Heart right ventricle (tissue), 16 donors: ENCODE results near the gene CLEC19A. TPM values are rescaled to one million over a fixed set of nuclear protein-coding genes. Genes with fewer than 3 reads are reported as not detected.

Source experiments
- ATAC-seq, 8 donors: fragments of 200-7000 bp; cut with Tn5 transposase; one replicate each; pipeline ENCODE4 v1.9.1; 2020; ENCODE audit warnings: mild to moderate bottlenecking in 8 of 8, moderate library complexity in 8 of 8, moderate number of reproducible peaks in 1 of 8
- DNase-seq, 2 donors: peaks; one replicate each; pipeline ENCODE4 v3.0.0-alpha.2; 2020
- H3K27ac ChIP-seq, 10 donors: fragments of 200-600 bp; sonication (generic) in 2 of 10; one replicate each; pipeline versions ENCODE4 v1.5.0 to v1.8.0; 2020 to 2022; ENCODE audit warnings: mild to moderate bottlenecking in 3 of 10
- H3K27me3 ChIP-seq, 7 donors: fragments of 200-600 bp; one replicate each; pipeline ENCODE4 v1.8.0; 2021 to 2022; ENCODE audit warnings: mild to moderate bottlenecking in 2 of 7
- H3K36me3 ChIP-seq, 9 donors: fragments of 200-600 bp; sonication (generic) in 1 of 9; one replicate each; pipeline versions ENCODE4 v1.5.0 to v1.8.0; 2020 to 2022; ENCODE audit warnings: mild to moderate bottlenecking in 2 of 9
- H3K4me1 ChIP-seq, 9 donors: fragments of 200-600 bp; sonication (generic) in 1 of 9; one replicate each; pipeline versions ENCODE4 v1.5.0 to v1.8.0; 2020 to 2022; ENCODE audit warnings: mild to moderate bottlenecking in 4 of 9
- H3K4me3 ChIP-seq, 10 donors: fragments of 200-600 bp; sonication (generic) in 2 of 10; one replicate each; pipeline versions ENCODE4 v1.5.0 to v1.8.0; 2020 to 2022; ENCODE audit warnings: mild to moderate bottlenecking in 7 of 10, moderate library complexity in 2 of 10
- H3K9me3 ChIP-seq, 11 donors: fragments of 200-600 bp in 10 of 11; sonication (generic) in 2 of 11; one replicate each; pipeline versions ENCODE4 v1.5.0 to v1.8.0; 2013 to 2022; ENCODE audit warnings: mild to moderate bottlenecking in 2 of 11, control low read depth in 1 of 11, moderate library complexity in 1 of 11
- CTCF ChIP-seq, 9 donors: fragments of 200-600 bp; sonication (generic) in 2 of 9; IDR thresholded peaks; one replicate each; pipeline versions ENCODE4 v1.5.0 to v1.8.0; 2021 to 2022; ENCODE audit warnings: antibody characterized with exemption in 9 of 9, mild to moderate bottlenecking in 5 of 9, moderate library complexity in 1 of 9
- WGBS, 2 donors: extraction: QIAGEN DNeasy Blood & Tissue Kit; methylation state at CpG; one replicate each; pipeline ENCODE4 v1.1.7; 2013; ENCODE audit warnings: inconsistent platforms in 1 of 2; 5-methylcytosine and 5-hydroxymethylcytosine counted together
- intact Hi-C, 10 donors: fragments of 100-400 bp; cut with DNase I; formaldehyde crosslinking; loops; one replicate each; pipeline versions ENCODE4 v1.11.1 to v1.14.2; 2022
- polyA plus RNA-seq, 2 donors: library from polyadenylated mRNA; stranded (reverse); fragments of 200-250 nt; gene quantifications; one replicate each; pipeline ENCODE4 v1.2.3, GENCODE V29; 2013
- total RNA-seq, 10 donors: library from RNA; stranded (reverse); fragmentation: NEBNext Ultra II Directional in 3 of 10; extraction: Animal tissue kit (Norgen Biotek cat#: 25700) in 3 of 10; gene quantifications; one replicate each; pipeline versions ENCODE4 v1.2.1 to v1.2.4, GENCODE V29; 2021 to 2023
- donor health status: Arrhythmogenic right ventricular cardiomyopathy.
- donor health status: ischemic (EF 13 %, LVEDD 7.1; RV severe dilation, severe dysfunction).
- donor health status: healthy with polysubstance abuse.
- donor health status: DM: no; HTN: yes; CAD: no.
- donor health status: DM: no; HTN: no; CAD: no.
- donor health status: ischemic (EF 25% LVEDD 6.9; RV normal size, moderate dysfunction).
- donor health status: ischemic (EF 25% LVEDD 5.7; RV mildly dilated, moderate dysfunction).
- donor health status: healthy.
- donor health status: DM: yes; HTN: yes; CAD: no.
- donor health status: Ischemic cardiomyopathy.
- donor health status: ischemic (EF 35%, LVEDD 5.7; RV mildly dilated, moderate dysfunction).
- donor health status: nonischemic (EF 11% LVEDD 7.7; RV severe dilation, severe dysfunction).
- donor health status: DM: yes; HTN: yes; CAD: no.
- donor health status: PGD.
- donor health status: ischemic (EF 29% LVEDD 5.4; RV normal size, mild dysfunction).
- donor health status: nonischemic (EF 23%, LVEDD 6.1; RV moderate dilation, normal function).

The CLEC19A gene
- total and polyA plus RNA-seq, 12 donors, result not detected

DNA sequence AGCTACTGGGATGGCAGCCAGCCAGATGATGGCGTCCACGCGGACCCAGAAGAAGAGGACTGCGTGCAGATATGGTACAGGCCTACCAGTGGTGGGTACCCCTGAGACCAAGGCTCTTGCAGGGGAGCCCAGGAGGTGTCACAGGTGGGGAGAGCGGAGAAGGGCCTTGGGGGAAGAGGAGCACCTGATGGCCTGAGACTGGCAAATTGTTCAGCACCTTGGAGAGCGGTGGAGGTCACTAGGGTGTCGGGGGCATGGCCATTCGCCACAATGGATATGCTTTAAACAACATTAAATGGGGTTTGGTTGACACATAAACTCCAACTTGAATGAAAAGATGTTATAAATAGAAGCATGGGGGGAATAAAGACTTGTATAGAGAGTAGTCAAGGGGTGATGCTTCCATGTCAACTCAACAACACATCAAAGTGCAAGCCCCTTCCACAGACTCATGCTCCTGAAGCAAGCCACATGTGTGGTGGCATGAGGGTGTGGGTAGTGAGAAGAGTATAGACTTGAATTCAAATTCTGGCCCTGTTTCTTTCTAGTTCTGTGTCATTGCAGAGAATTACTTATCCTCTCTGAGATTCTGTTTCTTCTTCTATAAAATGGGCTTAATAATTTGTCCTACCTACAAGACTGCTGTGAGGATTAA, 22.2 kb downstream of the CLEC19A start:
- no peaks in the 10 kb centered on the region for H3K36me3 ChIP-seq
- H3K9me3 ChIP-seq, result no peaks in the 10 kb centered on the region
- ATAC-seq (no peak), DNase-seq (no peak)
- TF ChIP-seq CTCF (IDR thresholded peaks at IDR 0.05), result no peak
- H3K27me3 ChIP-seq, result peaks cover 0 to 24% (median 0%) of the 10 kb centered on the region in 7 donors
- H3K4me3 ChIP-seq, result no peak overlapping the region
- H3K27ac ChIP-seq, result no peak overlapping the region
- H3K4me1 ChIP-seq, result no peaks in the 10 kb centered on the region
- intact Hi-C loops, result no loop called here
- WGBS, 2 donors, result 58 to 65% methylated on average over 8 of the region's 8 CpGs

DNA sequence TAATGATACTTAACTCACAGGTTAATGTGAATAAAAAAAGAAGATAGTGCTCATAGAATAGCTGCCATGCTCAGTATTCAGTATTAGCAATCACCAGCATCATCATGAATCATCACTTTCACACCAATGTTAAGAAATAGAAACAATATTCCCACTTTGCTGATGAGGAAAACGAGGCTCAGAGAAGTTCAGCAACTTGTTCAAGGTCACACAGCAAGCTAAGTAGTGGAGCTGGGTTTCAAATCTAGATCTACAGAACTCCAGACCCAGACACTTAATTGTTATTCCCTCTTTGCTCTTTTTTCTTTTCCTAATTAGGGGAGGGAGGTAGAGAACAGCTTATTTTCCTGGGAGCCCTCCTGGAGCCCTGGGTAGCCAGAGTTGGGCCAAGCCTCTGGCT, 22.9 kb downstream of the CLEC19A start:
- intact Hi-C loops, result no loop called here
- no peaks in the 10 kb centered on the region for H3K9me3 ChIP-seq
- H3K27ac ChIP-seq, result no peak overlapping the region
- H3K4me3 ChIP-seq, result no peak overlapping the region
- WGBS, 2 donors, result 44 to 62% methylated on average over 1 of the region's 1 CpG
- no peaks in the 10 kb centered on the region for H3K4me1 ChIP-seq
- H3K36me3 ChIP-seq, result no peaks in the 10 kb centered on the region
- DNase-seq, result no peak
- TF ChIP-seq CTCF (IDR thresholded peaks at IDR 0.05), result no peak
- no peak for ATAC-seq
- peaks cover 0 to 24% (median 0%) of the 10 kb centered on the region in 7 donors for H3K27me3 ChIP-seq

DNA sequence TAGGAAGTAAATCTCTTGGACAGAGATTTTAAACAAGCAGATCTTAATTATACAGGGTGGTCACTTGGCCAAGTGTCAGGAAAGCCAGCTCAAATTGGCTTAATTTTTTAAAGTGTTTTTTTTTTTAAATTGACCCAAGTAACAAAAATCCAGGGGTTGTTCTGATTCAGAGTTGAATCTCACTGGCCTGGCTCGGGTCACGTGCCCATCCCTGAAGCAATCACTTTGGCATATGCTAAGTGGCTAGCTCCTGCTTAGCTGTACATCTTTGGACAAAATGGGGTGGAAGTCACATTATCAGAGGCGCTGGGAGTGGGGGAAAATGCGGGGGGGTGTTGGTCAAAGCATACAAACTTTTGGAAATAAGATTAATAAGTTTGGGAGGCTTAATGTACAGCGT, 23.6 kb downstream of the CLEC19A start:
- no peak overlapping the region for H3K27ac ChIP-seq
- no peak for TF ChIP-seq CTCF (IDR thresholded peaks at IDR 0.05)
- no peak overlapping the region for H3K4me3 ChIP-seq
- ATAC-seq (no peak), DNase-seq (no peak)
- H3K27me3 ChIP-seq, result peaks cover 0 to 24% (median 0%) of the 10 kb centered on the region in 7 donors
- no peaks in the 10 kb centered on the region for H3K4me1 ChIP-seq
- H3K9me3 ChIP-seq, result no peaks in the 10 kb centered on the region
- no peaks in the 10 kb centered on the region for H3K36me3 ChIP-seq
- 75 to 81% methylated on average over 5 of the region's 5 CpGs for WGBS, 2 donors
- intact Hi-C loops, result no loop called here

DNA sequence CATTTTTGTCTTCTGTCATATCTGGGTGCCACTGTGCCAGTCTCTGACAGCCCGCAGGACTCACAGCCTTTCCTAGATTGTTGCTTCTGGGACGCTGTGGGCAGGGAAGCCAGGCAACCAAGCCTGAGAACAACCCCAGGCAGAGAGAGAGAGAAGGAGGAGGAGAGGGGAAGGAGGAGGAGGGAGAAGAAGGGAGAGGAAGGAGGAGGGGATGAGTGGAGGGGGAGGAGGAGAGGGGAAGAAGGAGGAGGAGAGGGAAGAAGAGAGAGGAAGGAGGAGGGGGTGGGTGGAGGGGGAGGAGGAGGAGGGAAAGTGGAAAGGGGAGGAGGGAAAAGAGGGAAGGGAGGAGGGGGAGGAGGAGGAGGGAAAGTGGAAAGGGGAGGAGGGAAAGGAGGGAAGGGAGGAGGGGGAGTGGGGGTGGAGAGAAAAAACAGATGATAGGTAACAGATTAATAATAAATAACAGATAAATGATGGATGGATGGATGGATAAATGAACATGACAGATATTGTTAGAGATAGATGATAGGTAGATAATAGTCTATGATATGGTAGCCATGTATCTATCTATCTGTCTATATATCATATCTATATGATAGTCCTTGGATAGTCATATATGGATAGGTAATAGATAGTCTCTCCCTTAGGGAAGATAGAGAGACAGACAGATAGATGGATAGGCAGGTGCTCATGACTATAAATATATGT, 29.3 kb downstream of the CLEC19A start:
- H3K36me3 ChIP-seq, result no peaks in the 10 kb centered on the region
- no peak overlapping the region for H3K27ac ChIP-seq
- no peaks in the 10 kb centered on the region for H3K9me3 ChIP-seq
- WGBS, 2 donors, result 61 to 83% methylated on average over 2 of the region's 2 CpGs
- no peaks in the 10 kb centered on the region for H3K4me1 ChIP-seq
- no peak for ATAC-seq
- no peaks in the 10 kb centered on the region for H3K27me3 ChIP-seq
- no peak overlapping the region for H3K4me3 ChIP-seq
- intact Hi-C loops, result no loop called here
- TF ChIP-seq CTCF (IDR thresholded peaks at IDR 0.05), result no peak
- DNase-seq, result no peak
